ENCODE data around the gene FLOT1. TPM values are rescaled to one million over a fixed set of nuclear protein-coding genes. Genes with fewer than 3 reads are reported as not detected.

The FLOT1 gene
- polyA plus RNA-seq, 1 donor (not counting 4 experiments of a cell fraction or from before 2014, with no cell fraction given), result 21.6 TPM

GRCh38 chr6:30789606-30790005 is 47.1 kb upstream of the FLOT1 start:
- Histone ChIP-seq H2AFZ (ENCODE audit: control insufficient read depth, low read length) (no peak overlapping the region), H3K79me2 (ENCODE audit: control insufficient read depth, insufficient read depth, low read length) (no peaks in the 10 kb centered on the region), H3K4me2 (ENCODE audit: control insufficient read depth, extremely low read depth, insufficient read depth, low read depth, low read length) (no peak overlapping the region), H4K20me1 (ENCODE audit: control insufficient read depth, extremely low read depth, insufficient read depth, low read length) (no peaks in the 10 kb centered on the region), H3K4me1 (ENCODE audit: control insufficient read depth, extremely low read depth, insufficient read depth, low read length) (peaks cover 12% of the 10 kb centered on the region), H3K9me1 (ENCODE audit: control insufficient read depth, extremely low read depth, insufficient read depth, low read length) (no peaks in the 10 kb centered on the region), H3K9me3 (ENCODE audit: control insufficient read depth, low read depth, low read length) (no peaks in the 10 kb centered on the region), H3K27me3 (ENCODE audit: control insufficient read depth, extremely low read depth, insufficient read depth, low read length) (no peaks in the 10 kb centered on the region), H3K9ac (ENCODE audit: control insufficient read depth, extremely low read depth, insufficient read depth, low read length) (no peak overlapping the region), H3K27ac (ENCODE audit: control insufficient read depth, insufficient read depth, low read length) (no peak overlapping the region), H3K36me3 (ENCODE audit: control insufficient read depth in 2 of 2, extremely low read depth in 1 of 2, insufficient read depth in 2 of 2, low read length in 2 of 2) (no peaks in the 10 kb centered on the region), H3K4me3 (ENCODE audit: control insufficient read depth in 2 of 3, extremely low read depth in 1 of 3, insufficient read depth in 2 of 3, low read depth in 1 of 3, low read length in 3 of 3) (no peak overlapping the region)
- TF ChIP-seq CTCF (optimal IDR thresholded peaks at IDR 0.05 in 1 of 3, IDR thresholded peaks at IDR 0.05 in 1 of 3, conservative IDR thresholded peaks at IDR 0.05 in 1 of 3; ENCODE audit: extremely low read depth in 1 of 3, insufficient read depth in 2 of 3, low read length in 3 of 3) (no peak), EZH2 (IDR thresholded peaks at IDR 0.05; ENCODE audit: low read length) (no peak)
- dilution Hi-C loops (cut with MboI; ENCODE audit: extremely low pct_ligation_motif_present, low sequenced_read_pairs), result no loop called here
- DNase-seq (ENCODE audit: low read depth, low spot score) (no peak), FAIRE-seq (no peak)

GRCh38 chr6:30787954-30788353 is 45.5 kb upstream of the FLOT1 start:
- Histone ChIP-seq H3K4me3 (ENCODE audit: control insufficient read depth in 2 of 3, extremely low read depth in 1 of 3, insufficient read depth in 2 of 3, low read depth in 1 of 3, low read length in 3 of 3) (no peak overlapping the region), H3K9me3 (ENCODE audit: control insufficient read depth, low read depth, low read length) (no peaks in the 10 kb centered on the region), H3K27ac (ENCODE audit: control insufficient read depth, insufficient read depth, low read length) (no peak overlapping the region), H3K9ac (ENCODE audit: control insufficient read depth, extremely low read depth, insufficient read depth, low read length) (no peak overlapping the region), H4K20me1 (ENCODE audit: control insufficient read depth, extremely low read depth, insufficient read depth, low read length) (no peaks in the 10 kb centered on the region), H2AFZ (ENCODE audit: control insufficient read depth, low read length) (no peak overlapping the region), H3K79me2 (ENCODE audit: control insufficient read depth, insufficient read depth, low read length) (no peaks in the 10 kb centered on the region), H3K36me3 (ENCODE audit: control insufficient read depth in 2 of 2, extremely low read depth in 1 of 2, insufficient read depth in 2 of 2, low read length in 2 of 2) (no peaks in the 10 kb centered on the region), H3K27me3 (ENCODE audit: control insufficient read depth, extremely low read depth, insufficient read depth, low read length) (no peaks in the 10 kb centered on the region), H3K4me2 (ENCODE audit: control insufficient read depth, extremely low read depth, insufficient read depth, low read depth, low read length) (no peak overlapping the region), H3K9me1 (ENCODE audit: control insufficient read depth, extremely low read depth, insufficient read depth, low read length) (no peaks in the 10 kb centered on the region), H3K4me1 (ENCODE audit: control insufficient read depth, extremely low read depth, insufficient read depth, low read length) (peaks cover 14% of the 10 kb centered on the region)
- FAIRE-seq (no peak), DNase-seq (ENCODE audit: low read depth, low spot score) (no peak)
- no peak for TF ChIP-seq EZH2 (IDR thresholded peaks at IDR 0.05; ENCODE audit: low read length)
- no peak for TF ChIP-seq CTCF (optimal IDR thresholded peaks at IDR 0.05 in 1 of 3, IDR thresholded peaks at IDR 0.05 in 1 of 3, conservative IDR thresholded peaks at IDR 0.05 in 1 of 3; ENCODE audit: extremely low read depth in 1 of 3, insufficient read depth in 2 of 3, low read length in 3 of 3)
- dilution Hi-C loops (cut with MboI; ENCODE audit: extremely low pct_ligation_motif_present, low sequenced_read_pairs), result no loop called here

Data from keratinocyte (primary cell).